Stimulated activated CD4-positive, alpha-beta T cell treated with anti-CD3 and anti-CD28 coated beads, Interleukin-15, amount 100 ng/mL, for 24 hours (primary cell): ENCODE measurements around the gene PYM1.

ENCODE experiments used
- DNase-seq: peaks from one replicate; pipeline ENCODE4 v3.0.0-alpha.2; 2020

PYM1 gene

GRCh38 chr12:55927588-55928502 lies at the start of gene PYM1:
Gene PYM1, minus strand, starts transcription at chr12:55927894. Its CDS starts 133 bp downstream, at chr12:55927761.
- peak; percentile 83 for DNase-seq

- DNase-seq, result peak; percentile 54
Observed at GRCh38 chr12:55974308-55974730, 46.6 kb upstream of the PYM1 start.

- peak; percentile 99 for DNase-seq
Observed at GRCh38 chr12:55973599-55974307, 46.1 kb upstream of the PYM1 start, which contains the start of gene RAB5B. Gene RAB5B, plus strand, starts transcription at chr12:55974078. Its CDS starts 12,883 bp downstream, at chr12:55986961.

GRCh38 chr12:55972911-55973598 lies 45.4 kb upstream of the PYM1 start:
- no peak for DNase-seq

GRCh38 chr12:55972456-55972855 lies 44.8 kb upstream of the PYM1 start:
- no peak for DNase-seq

GRCh38 chr12:55972042-55972441 lies 44.3 kb upstream of the PYM1 start:
- no peak for DNase-seq

GRCh38 chr12:55970775-55971174 lies 43.1 kb upstream of the PYM1 start:
- DNase-seq, result no peak

GRCh38 chr12:55969356-55969755 lies 41.7 kb upstream of the PYM1 start:
- DNase-seq, result no peak

- peak; percentile 97 for DNase-seq
Observed at GRCh38 chr12:55966408-55967281, 39.0 kb upstream of the PYM1 start, which contains the start of gene CDK2. Gene CDK2, plus strand, starts transcription at chr12:55966830. Its CDS starts 179 bp downstream, at chr12:55967009.

- no peak for DNase-seq
Observed at GRCh38 chr12:55965941-55966407, 38.3 kb upstream of the PYM1 start, which contains the start of gene PMEL. Gene PMEL, minus strand, starts transcription at chr12:55966042. Its CDS starts 31 bp downstream, at chr12:55966011.

- DNase-seq, result no peak
Observed at GRCh38 chr12:55965240-55965639, 37.5 kb upstream of the PYM1 start.

GRCh38 chr12:55963760-55964159 lies 36.1 kb upstream of the PYM1 start:
- DNase-seq, result no peak

- no peak for DNase-seq
Observed at GRCh38 chr12:55957106-55957859, 29.6 kb upstream of the PYM1 start.

GRCh38 chr12:55955800-55956508 lies 28.3 kb upstream of the PYM1 start:
- peak; percentile 66 for DNase-seq

- DNase-seq, result no peak
Observed at GRCh38 chr12:55955344-55955743, 27.6 kb upstream of the PYM1 start.

GRCh38 chr12:55946553-55946952 lies 18.9 kb upstream of the PYM1 start:
- DNase-seq, result no peak

GRCh38 chr12:55942577-55943136 lies 15.0 kb upstream of the PYM1 start:
- no peak for DNase-seq

- DNase-seq, result no peak
Observed at GRCh38 chr12:55942055-55942454, 14.4 kb upstream of the PYM1 start.

GRCh38 chr12:55940065-55940732 lies 12.5 kb upstream of the PYM1 start:
- peak; percentile 88 for DNase-seq
